ENCODE data around the gene C4BPB. TPM values are rescaled to one million over a fixed set of nuclear protein-coding genes. Genes with fewer than 3 reads are reported as not detected.
A peak's percentile ranks its signal among the peaks of the same experiment; 100 is the strongest.

The C4BPB gene
- polyA plus RNA-seq, 4 donors, result 0.32 to 0.99 (median 0.61) TPM

- DNase-seq (ENCODE audit: low read depth in 4 of 4, low spot score in 2 of 4), result peak in 1 of 4 donors; percentile 24
Measured at GRCh38 chr1:207058878-207059867, 29.5 kb upstream of the C4BPB start.

- no peak for DNase-seq (ENCODE audit: low read depth in 4 of 4, low spot score in 2 of 4)
Measured at GRCh38 chr1:207059881-207060280, 28.8 kb upstream of the C4BPB start.

- DNase-seq (ENCODE audit: low read depth in 4 of 4, low spot score in 2 of 4), result no peak
Measured at GRCh38 chr1:207060596-207060995, 28.1 kb upstream of the C4BPB start.

GRCh38 chr1:207062058-207062457 lies 26.6 kb upstream of the C4BPB start:
- no peak for DNase-seq (ENCODE audit: low read depth in 4 of 4, low spot score in 2 of 4)

GRCh38 chr1:207063014-207063413 lies 25.6 kb upstream of the C4BPB start:
- DNase-seq (ENCODE audit: low read depth in 4 of 4, low spot score in 2 of 4), result no peak

- DNase-seq (ENCODE audit: low read depth in 4 of 4, low spot score in 2 of 4), result no peak
Measured at GRCh38 chr1:207064561-207064960, 24.1 kb upstream of the C4BPB start.

GRCh38 chr1:207067185-207067584 lies 21.5 kb upstream of the C4BPB start:
- DNase-seq (ENCODE audit: low read depth in 4 of 4, low spot score in 2 of 4), result no peak

GRCh38 chr1:207067665-207068064 lies 21.0 kb upstream of the C4BPB start:
- DNase-seq (ENCODE audit: low read depth in 4 of 4, low spot score in 2 of 4), result no peak

- DNase-seq (ENCODE audit: low read depth in 4 of 4, low spot score in 2 of 4), result no peak
Measured at GRCh38 chr1:207069061-207069460, 19.6 kb upstream of the C4BPB start.

GRCh38 chr1:207069858-207070506 lies 18.7 kb upstream of the C4BPB start:
- no peak for DNase-seq (ENCODE audit: low read depth in 4 of 4, low spot score in 2 of 4)

- DNase-seq (ENCODE audit: low read depth in 4 of 4, low spot score in 2 of 4), result no peak
Measured at GRCh38 chr1:207070811-207071210, 17.8 kb upstream of the C4BPB start.

GRCh38 chr1:207071426-207071825 lies 17.2 kb upstream of the C4BPB start:
- DNase-seq (ENCODE audit: low read depth in 4 of 4, low spot score in 2 of 4), result no peak

GRCh38 chr1:207072233-207072632 lies 16.4 kb upstream of the C4BPB start:
- no peak for DNase-seq (ENCODE audit: low read depth in 4 of 4, low spot score in 2 of 4)

GRCh38 chr1:207073906-207074820 lies 14.5 kb upstream of the C4BPB start:
- DNase-seq (ENCODE audit: low read depth in 4 of 4, low spot score in 2 of 4), result no peak

GRCh38 chr1:207076181-207076955 lies 12.3 kb upstream of the C4BPB start:
- no peak for DNase-seq (ENCODE audit: low read depth in 4 of 4, low spot score in 2 of 4)

GRCh38 chr1:207077012-207077411 lies 11.6 kb upstream of the C4BPB start:
- DNase-seq (ENCODE audit: low read depth in 4 of 4, low spot score in 2 of 4), result no peak

GRCh38 chr1:207077470-207078377 lies 10.9 kb upstream of the C4BPB start:
- peak; percentile 66 to 81 (median 72) for DNase-seq (ENCODE audit: low read depth in 4 of 4, low spot score in 2 of 4)

- no peak for DNase-seq (ENCODE audit: low read depth in 4 of 4, low spot score in 2 of 4)
Measured at GRCh38 chr1:207078578-207079132, 10.0 kb upstream of the C4BPB start.

Data from left renal cortex interstitium (tissue), 4 donors.